HCT116 (cell line): ENCODE results near the gene TBRG4. TPM values are rescaled to one million over a fixed set of nuclear protein-coding genes. Genes with fewer than 3 reads are reported as not detected.

Experiments
- ATAC-seq: fragments of 200-7000 bp; cut with Tn5 transposase; 2 replicates; pipeline ENCODE4 v1.9.1; 2020; ENCODE audit warnings: mild to moderate bottlenecking, moderate library complexity
- BruUV-seq: library from RNA; stranded (reverse); fragments of 400-500 nt; replicated peaks from 2 replicates; lab custom pipeline; 2021; lab: Mats Ljungman, UMichigan
- CTCF ChIA-PET: fragments of 300-600 bp; sonication (Branson Sonifier 250); formaldehyde crosslinking; loops from one replicate; lab custom pipeline; 2021; ENCODE audit warnings: antibody characterized with exemption; lab: Charles Lee
- POLR2A ChIA-PET: fragments of 300-600, 350-600 bp; sonication (Branson Sonifier 250); formaldehyde crosslinking; loops from one replicate; lab custom pipeline; 2021; ENCODE audit warnings: antibody characterized with exemption; lab: Charles Lee
- RAD21 ChIA-PET, 2 experiments: fragments of 300-600 bp; sonication (Branson Sonifier 250); formaldehyde crosslinking; loops; one replicate each; lab custom pipeline; 2023; ENCODE audit warnings: low total read pairs in 2 of 2; ENCODE audit not compliant: uncharacterized antibody in 2 of 2, unreplicated experiment in 2 of 2, low non-redundant PET in 1 of 2; lab: Charles Lee
- DNase-seq: peaks from one replicate; pipeline ENCODE4 v3.0.0-alpha.2; 2010; ENCODE audit warnings: low read depth, low spot score
- H2AFZ ChIP-seq: fragments of 200-600 bp; shearing (Covaris generic), sonication (generic); 2 replicates; pipeline ENCODE4 v1.6.1; 2017; ENCODE audit warnings: low read depth, mixed run types, mixed read lengths, antibody characterized with exemption, low read length; ENCODE audit not compliant: poor library complexity, severe bottlenecking
- H3K27ac ChIP-seq: 2 replicates; pipeline ENCODE4 v1.5.1; 2012; ENCODE audit warnings: low read depth, low read length
- H3K27me3 ChIP-seq: fragments of 200-600 bp; sonication (generic); 2 replicates; pipeline ENCODE4 v1.6.1; 2016; ENCODE audit warnings: mixed run types, low read length, mixed read lengths; ENCODE audit not compliant: insufficient read depth
- H3K36me3 ChIP-seq, 2 experiments: fragments of 200-500 bp in 1 of 2; fragments of 200-600 bp in 1 of 2; sonication (Bioruptor generic) in 1 of 2; sonication (generic) in 1 of 2; 2 replicates each; pipeline versions ENCODE4 v1.5.1 to v1.6.1; 2014 to 2016; ENCODE audit warnings: low read length in 2 of 2, inconsistent platforms in 1 of 2, mixed read lengths in 1 of 2, mixed run types in 1 of 2; ENCODE audit not compliant: insufficient read depth in 2 of 2, control insufficient read depth in 1 of 2
- H3K4me1 ChIP-seq, 2 experiments: fragments of 200-600 bp in 1 of 2; sonication (generic) in 1 of 2; 2 replicates each; pipeline versions ENCODE4 v1.5.1 to v1.6.1; 2012 to 2017; ENCODE audit warnings: low read length in 2 of 2, inconsistent platforms in 1 of 2, mild to moderate bottlenecking in 1 of 2, mixed read lengths in 1 of 2, mixed run types in 1 of 2, moderate library complexity in 1 of 2; ENCODE audit not compliant: insufficient read depth in 2 of 2, control insufficient read depth in 1 of 2
- H3K4me2 ChIP-seq: fragments of 200-600 bp; sonication (generic); 2 replicates; pipeline ENCODE4 v1.6.1; 2017; ENCODE audit warnings: mixed run types, low read length, mixed read lengths
- H3K4me3 ChIP-seq, 2 experiments: fragments of 200-600 bp in 1 of 2; sonication (generic) in 1 of 2; replicated peaks in 1 of 2; 2 replicates each; pipeline ENCODE4 v1.5.1; 2011 to 2016; ENCODE audit warnings: low read length in 2 of 2, control low read depth in 1 of 2, low read depth in 1 of 2, mild to moderate bottlenecking in 1 of 2, mixed read lengths in 1 of 2, mixed run types in 1 of 2
- H3K79me2 ChIP-seq: fragments of 200-600 bp; sonication (generic); 2 replicates; pipeline ENCODE4 v1.6.1; 2017; ENCODE audit warnings: mild to moderate bottlenecking, mixed run types, low read length, moderate library complexity, mixed read lengths; ENCODE audit not compliant: insufficient read depth
- H3K9ac ChIP-seq: fragments of 200-600 bp; sonication (generic); 2 replicates; pipeline ENCODE4 v1.6.1; 2016; ENCODE audit warnings: low read length, mixed read lengths
- H3K9me2 ChIP-seq: fragments of 200-600 bp; sonication (generic), shearing (Covaris generic); 2 replicates; pipeline ENCODE4 v1.6.1; 2017; ENCODE audit warnings: mixed run types, mild to moderate bottlenecking, moderate library complexity; ENCODE audit not compliant: insufficient read depth
- H3K9me3 ChIP-seq, 2 experiments: fragments of 200-500 bp in 1 of 2; fragments of 200-600 bp in 1 of 2; sonication (Bioruptor generic) in 1 of 2; sonication (generic) in 1 of 2; 2 replicates each; pipeline ENCODE4 v1.6.1; 2014 to 2017; ENCODE audit warnings: low read length in 2 of 2, mixed read lengths in 2 of 2, inconsistent platforms in 1 of 2, low read depth in 1 of 2, mild to moderate bottlenecking in 1 of 2, mixed run types in 1 of 2, moderate library complexity in 1 of 2; ENCODE audit not compliant: control insufficient read depth in 1 of 2, insufficient read depth in 1 of 2
- H4K20me1 ChIP-seq: fragments of 200-600 bp; sonication (generic), shearing (Covaris generic); 2 replicates; pipeline ENCODE4 v1.6.1; 2017; ENCODE audit warnings: mixed run types, mild to moderate bottlenecking, moderate library complexity; ENCODE audit not compliant: insufficient read depth
- CBX3 ChIP-seq: IDR thresholded peaks from 2 replicates; pipeline ENCODE4 v1.6.1; 2012; ENCODE audit warnings: low read depth
- CEBPB ChIP-seq: IDR thresholded peaks from 2 replicates; pipeline ENCODE4 v1.6.1; 2012; ENCODE audit warnings: low read depth
- EGR1 ChIP-seq: IDR thresholded peaks from 2 replicates; pipeline ENCODE4 v1.6.1; 2012; ENCODE audit warnings: low read depth
- ELF1 ChIP-seq: IDR thresholded peaks from 2 replicates; pipeline ENCODE4 v1.6.1; 2012; ENCODE audit warnings: low read depth, borderline replicate concordance
- EZH2 ChIP-seq: fragments of 200-600 bp; sonication (generic); IDR thresholded peaks from 2 replicates; pipeline ENCODE4 v1.6.1; 2017; ENCODE audit warnings: antibody characterized with exemption, mixed run types
- EZH2phosphoT487 ChIP-seq: fragments of 200-600 bp; IDR thresholded peaks from 2 replicates; pipeline ENCODE4 v1.6.1; 2018; ENCODE audit warnings: antibody characterized with exemption, borderline replicate concordance
- FOSL1 ChIP-seq: IDR thresholded peaks from 2 replicates; pipeline ENCODE4 v1.6.1; 2012; ENCODE audit warnings: low read depth
- JUND ChIP-seq: IDR thresholded peaks from 2 replicates; pipeline ENCODE4 v1.6.1; 2012
- POLR2A ChIP-seq: IDR thresholded peaks from 2 replicates; pipeline ENCODE4 v1.7.0; 2011; ENCODE audit warnings: borderline replicate concordance; ENCODE audit not compliant: insufficient read depth, insufficient read length; ENCODE audit errors: extremely low read depth
- POLR2AphosphoS5 ChIP-seq: IDR thresholded peaks from 2 replicates; pipeline ENCODE4 v1.6.1; 2011; ENCODE audit warnings: mild to moderate bottlenecking, low read depth, low read length, moderate library complexity
- RAD21 ChIP-seq: IDR thresholded peaks from 2 replicates; pipeline ENCODE4 v1.6.1; 2012; ENCODE audit warnings: low read depth, mild to moderate bottlenecking
- SIN3A ChIP-seq: IDR thresholded peaks from 2 replicates; pipeline ENCODE4 v1.6.1; 2012; ENCODE audit warnings: low read depth
- SP1 ChIP-seq: IDR thresholded peaks from 2 replicates; pipeline ENCODE4 v1.6.1; 2012; ENCODE audit warnings: low read depth
- SRF ChIP-seq: IDR thresholded peaks from 2 replicates; pipeline ENCODE4 v1.6.1; 2012; ENCODE audit warnings: low read depth
- ZFX ChIP-seq: fragments of 450-650 bp; IDR thresholded peaks from 2 replicates; pipeline ENCODE4 v1.6.1; 2017
- ZNF274 ChIP-seq: fragments of 200-500 bp; sonication (Bioruptor generic); IDR thresholded peaks from 2 replicates; pipeline ENCODE4 v1.6.1; 2014; ENCODE audit warnings: mild to moderate bottlenecking, low read depth, low read length, inconsistent platforms
- intact Hi-C: fragments of 100-400 bp; cut with micrococcal nuclease; formaldehyde crosslinking; loops from 2 replicates; pipeline ENCODE4 v1.10.0; 2022
- total RNA-seq: library from RNA; stranded (reverse); gene quantifications from one replicate; pipeline ENCODE4 v1.2.1, GENCODE V29; 2021; ENCODE audit not compliant: unreplicated experiment
- TF ChIP-seq, protein P1 (sequence below): IDR thresholded peaks from 2 replicates; pipeline ENCODE4 v1.6.1; 2012
- TF ChIP-seq, protein P2 (sequence below), 3 experiments: fragments of 200-600 bp in 1 of 3; sonication (generic) in 1 of 3; IDR thresholded peaks in 2 of 3; conservative IDR thresholded peaks in 1 of 3; 2 replicates each; pipeline ENCODE4 v1.5.1; 2012 to 2017; ENCODE audit warnings: low read depth in 2 of 3, low read length in 2 of 3, antibody characterized with exemption in 1 of 3, borderline replicate concordance in 1 of 3, control low read depth in 1 of 3, mild to moderate bottlenecking in 1 of 3, mixed read lengths in 1 of 3, mixed run types in 1 of 3, moderate library complexity in 1 of 3; ENCODE audit not compliant: insufficient read depth in 1 of 3
- TF ChIP-seq, protein P3 (sequence below): IDR thresholded peaks from 2 replicates; pipeline ENCODE4 v1.6.1; 2012

TBRG4 gene
- total RNA-seq, 1 experiment from 2014 or later: 136 TPM

DNA sequence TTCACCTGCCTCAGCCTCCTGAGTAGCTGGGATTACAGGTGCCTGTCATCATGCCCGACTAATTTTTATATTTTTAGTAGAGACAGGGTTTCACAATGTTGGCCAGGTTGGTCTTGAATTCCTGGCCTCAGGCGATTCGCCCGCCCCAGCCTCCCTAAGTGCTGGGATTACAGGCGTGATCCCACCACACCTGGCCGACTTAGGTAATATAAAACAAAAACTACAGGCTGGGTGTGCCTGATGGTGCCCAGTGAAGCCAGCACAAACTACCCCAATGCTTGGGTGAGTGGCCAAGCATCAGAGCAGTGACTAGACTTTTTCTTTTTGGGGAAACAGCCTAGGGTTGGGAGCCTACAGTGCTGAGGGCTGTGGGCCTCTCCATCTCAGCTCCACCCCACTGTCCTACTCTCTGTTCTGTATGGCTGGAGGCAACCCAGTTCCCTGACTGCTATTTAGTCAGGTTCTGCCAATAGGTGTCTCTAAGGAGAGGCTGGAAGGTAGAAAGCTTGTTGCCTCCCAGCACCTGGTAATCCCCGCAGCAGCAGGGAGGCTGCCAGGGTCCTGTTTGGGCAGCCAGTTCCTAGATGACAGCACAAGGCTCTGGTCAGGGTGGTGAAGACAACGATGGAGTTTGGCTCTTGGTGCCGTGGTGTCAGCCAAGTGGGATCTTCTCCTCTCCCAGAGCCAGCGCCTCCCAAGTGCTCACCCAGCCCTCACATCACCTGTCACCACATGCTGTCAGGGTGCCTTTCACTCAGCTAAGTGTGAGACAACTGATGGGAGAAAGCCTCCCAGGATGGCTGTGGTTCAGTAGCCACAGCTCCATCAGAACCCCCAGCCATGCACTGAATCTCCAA lies 12.3 kb downstream of the TBRG4 start:
- no peaks in the 10 kb centered on the region for H3K27me3 ChIP-seq
- ATAC-seq (peak; percentile 68), DNase-seq (no peak)
- H3K4me1 ChIP-seq: no peaks in the 10 kb centered on the region
- intact Hi-C loops: no loop called here
- no TSS peak for BruUV-seq
- H4K20me1 ChIP-seq: no peaks in the 10 kb centered on the region
- ChIA-PET RAD21 (no interaction called here), POLR2A (no interaction called here), CTCF (no interaction called here)
- H3K36me3 ChIP-seq: peaks cover 36 to 43% of the 10 kb centered on the region in 2 experiments; a peak in 3 of 4 replicates
- H2AFZ ChIP-seq: no peak overlapping the region
- no peak overlapping the region for H3K4me3 ChIP-seq
- no peaks in the 10 kb centered on the region for H3K9me2 ChIP-seq
- no peak overlapping the region for H3K27ac ChIP-seq
- no peak overlapping the region for H3K9ac ChIP-seq
- H3K4me2 ChIP-seq: no peak overlapping the region
- H3K9me3 ChIP-seq: 0 out of 4 replicates have a peak, but pooled peaks cover 0 to 3% of the 10 kb centered on the region in 2 experiments
- peaks cover 16% of the 10 kb centered on the region; the same call in 1 of the 2 replicates for H3K79me2 ChIP-seq
- no peak for TF ChIP-seq EZH2phosphoT487
- TF ChIP-seq SP1: no peak
- TF ChIP-seq POLR2A: no peak
- no peak for TF ChIP-seq FOSL1
- no peak for TF ChIP-seq POLR2AphosphoS5
- TF ChIP-seq ZNF274: no peak
- TF ChIP-seq CEBPB: no peak
- no peak for TF ChIP-seq RAD21
- TF ChIP-seq, protein P1, sequence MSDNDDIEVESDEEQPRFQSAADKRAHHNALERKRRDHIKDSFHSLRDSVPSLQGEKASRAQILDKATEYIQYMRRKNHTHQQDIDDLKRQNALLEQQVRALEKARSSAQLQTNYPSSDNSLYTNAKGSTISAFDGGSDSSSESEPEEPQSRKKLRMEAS: no peak
- no peak for TF ChIP-seq CBX3
- no peak for TF ChIP-seq EGR1
- no peak for TF ChIP-seq EZH2
- TF ChIP-seq SRF: no peak
- TF ChIP-seq, protein P2, sequence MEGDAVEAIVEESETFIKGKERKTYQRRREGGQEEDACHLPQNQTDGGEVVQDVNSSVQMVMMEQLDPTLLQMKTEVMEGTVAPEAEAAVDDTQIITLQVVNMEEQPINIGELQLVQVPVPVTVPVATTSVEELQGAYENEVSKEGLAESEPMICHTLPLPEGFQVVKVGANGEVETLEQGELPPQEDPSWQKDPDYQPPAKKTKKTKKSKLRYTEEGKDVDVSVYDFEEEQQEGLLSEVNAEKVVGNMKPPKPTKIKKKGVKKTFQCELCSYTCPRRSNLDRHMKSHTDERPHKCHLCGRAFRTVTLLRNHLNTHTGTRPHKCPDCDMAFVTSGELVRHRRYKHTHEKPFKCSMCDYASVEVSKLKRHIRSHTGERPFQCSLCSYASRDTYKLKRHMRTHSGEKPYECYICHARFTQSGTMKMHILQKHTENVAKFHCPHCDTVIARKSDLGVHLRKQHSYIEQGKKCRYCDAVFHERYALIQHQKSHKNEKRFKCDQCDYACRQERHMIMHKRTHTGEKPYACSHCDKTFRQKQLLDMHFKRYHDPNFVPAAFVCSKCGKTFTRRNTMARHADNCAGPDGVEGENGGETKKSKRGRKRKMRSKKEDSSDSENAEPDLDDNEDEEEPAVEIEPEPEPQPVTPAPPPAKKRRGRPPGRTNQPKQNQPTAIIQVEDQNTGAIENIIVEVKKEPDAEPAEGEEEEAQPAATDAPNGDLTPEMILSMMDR (IDR thresholded peaks at IDR 0.05 in 2 of 3, conservative IDR thresholded peaks at IDR 0.05 in 1 of 3; ENCODE audit: borderline replicate concordance in 1 of 3, insufficient read depth in 1 of 3, low read depth in 2 of 3, low read length in 2 of 3): no peak
- TF ChIP-seq ZFX: no peak
- TF ChIP-seq SIN3A: no peak
- no peak for TF ChIP-seq JUND
- no peak for TF ChIP-seq ELF1
- TF ChIP-seq, protein P3, sequence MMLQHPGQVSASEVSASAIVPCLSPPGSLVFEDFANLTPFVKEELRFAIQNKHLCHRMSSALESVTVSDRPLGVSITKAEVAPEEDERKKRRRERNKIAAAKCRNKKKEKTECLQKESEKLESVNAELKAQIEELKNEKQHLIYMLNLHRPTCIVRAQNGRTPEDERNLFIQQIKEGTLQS: no peak
